ENCODE measurements around the gene SCN10A. TPM values are rescaled to one million over a fixed set of nuclear protein-coding genes. Genes with fewer than 3 reads are reported as not detected.

Gene SCN10A
- total RNA-seq, 1 donor from 2014 or later = not detected

GRCh38 chr3:38721207-38721772 is 94.7 kb downstream of the SCN10A start:
- H3K36me3 Mint-ChIP-seq (ENCODE audit: low read depth) = no peaks in the 10 kb centered on the region
- no peak overlapping the region for H3K27ac Mint-ChIP-seq (ENCODE audit: unreplicated experiment)
- H3K9me3 Mint-ChIP-seq (ENCODE audit: low read depth) = no peaks in the 10 kb centered on the region
- peaks cover 5% of the 10 kb centered on the region for H3K27me3 Mint-ChIP-seq (ENCODE audit: low read depth)
- no peak overlapping the region for H3K4me3 Mint-ChIP-seq (ENCODE audit: unreplicated experiment)
- no peak for DNase-seq (ENCODE audit: low spot score)
- H3K4me1 Mint-ChIP-seq (ENCODE audit: low read depth) = no peaks in the 10 kb centered on the region
- no peak for TF ChIP-seq CTCF (IDR thresholded peaks at IDR 0.05)

DNA sequence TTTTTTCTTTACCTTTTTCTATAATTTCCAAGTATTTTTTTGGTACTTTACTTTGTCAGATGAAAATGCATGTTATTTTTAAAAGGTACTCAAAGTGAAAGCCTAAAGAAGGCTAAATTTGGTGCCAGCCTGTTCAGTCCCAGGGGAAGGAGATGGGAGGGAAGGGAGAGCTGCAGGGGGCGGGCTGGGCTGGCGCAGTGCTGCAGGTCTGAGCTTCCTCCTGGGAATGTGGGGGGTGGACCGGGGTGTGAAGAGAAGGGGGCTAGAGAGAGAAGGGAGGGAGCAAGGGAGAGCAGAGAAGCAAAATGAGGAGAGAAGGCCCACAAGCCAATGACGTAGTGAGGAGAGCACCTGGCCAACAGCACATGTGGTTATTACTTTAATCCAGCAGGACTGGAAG is 95.6 kb downstream of the SCN10A start:
- DNase-seq (ENCODE audit: low spot score) = no peak
- Mint-ChIP-seq H3K27me3 (ENCODE audit: low read depth) (peaks cover 5% of the 10 kb centered on the region), H3K4me3 (ENCODE audit: unreplicated experiment) (no peak overlapping the region), H3K9me3 (ENCODE audit: low read depth) (no peaks in the 10 kb centered on the region), H3K36me3 (ENCODE audit: low read depth) (no peaks in the 10 kb centered on the region), H3K4me1 (ENCODE audit: low read depth) (no peaks in the 10 kb centered on the region), H3K27ac (ENCODE audit: unreplicated experiment) (no peak overlapping the region)
- TF ChIP-seq CTCF (IDR thresholded peaks at IDR 0.05) = no peak

DNA sequence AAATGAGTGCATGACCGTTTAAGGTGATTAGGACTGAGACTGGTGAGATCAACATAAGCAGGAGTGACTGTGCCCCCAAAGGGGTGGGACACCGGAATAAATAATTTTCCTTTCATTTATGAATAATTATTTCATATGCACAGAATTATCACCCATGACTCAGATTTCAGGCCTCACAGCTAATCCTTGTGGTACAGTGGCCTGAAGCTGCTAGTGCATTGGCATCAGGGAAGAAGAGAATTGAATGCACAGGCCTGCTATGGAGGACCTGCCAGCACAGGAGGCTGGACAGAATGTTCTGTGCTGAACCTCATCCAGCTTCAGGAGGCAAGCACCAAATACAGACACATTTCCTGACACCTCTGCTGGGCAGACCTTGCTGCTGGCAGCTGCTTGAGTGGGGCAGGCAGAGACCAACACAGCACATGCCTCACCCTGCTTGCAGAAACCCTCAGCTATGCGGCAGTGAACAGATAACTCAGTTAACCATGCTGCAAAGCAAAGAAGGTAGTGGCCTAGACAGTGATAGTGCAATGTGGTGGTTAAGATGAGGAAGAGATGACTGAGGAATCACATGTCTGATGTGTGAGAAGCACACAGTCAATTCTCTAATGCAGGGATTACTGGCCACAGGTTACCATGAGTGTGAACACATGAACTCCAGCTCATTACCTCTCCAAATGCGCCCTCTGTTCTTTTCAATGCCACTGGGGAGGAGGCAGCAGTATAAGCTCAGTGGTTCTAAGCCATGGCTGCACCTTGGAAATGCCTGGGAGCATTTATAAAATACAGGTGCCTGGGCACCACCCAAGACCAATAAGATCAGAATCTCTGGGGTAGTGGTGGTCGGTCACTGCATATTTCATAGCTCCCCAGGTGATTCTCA is 98.4 kb downstream of the SCN10A start:
- Mint-ChIP-seq H3K4me3 (ENCODE audit: unreplicated experiment) (no peak overlapping the region), H3K4me1 (ENCODE audit: low read depth) (no peaks in the 10 kb centered on the region)

GRCh38 chr3:38713121-38713520 is 102.9 kb downstream of the SCN10A start:
- DNase-seq (ENCODE audit: low spot score) = no peak
- no peak for TF ChIP-seq CTCF (IDR thresholded peaks at IDR 0.05)
- Mint-ChIP-seq H3K4me1 (ENCODE audit: low read depth) (no peaks in the 10 kb centered on the region), H3K9me3 (ENCODE audit: low read depth) (no peaks in the 10 kb centered on the region), H3K4me3 (ENCODE audit: unreplicated experiment) (no peak overlapping the region), H3K27me3 (ENCODE audit: low read depth) (peaks cover 4% of the 10 kb centered on the region), H3K27ac (ENCODE audit: unreplicated experiment) (no peak overlapping the region), H3K36me3 (ENCODE audit: low read depth) (no peaks in the 10 kb centered on the region)

More for the DNA sequence above, 98.4 kb downstream of the SCN10A start:
- no peaks in the 10 kb centered on the region for H3K36me3 Mint-ChIP-seq (ENCODE audit: low read depth)
- no peaks in the 10 kb centered on the region for H3K9me3 Mint-ChIP-seq (ENCODE audit: low read depth)
- DNase-seq (ENCODE audit: low spot score) = no peak
- H3K27ac Mint-ChIP-seq (ENCODE audit: unreplicated experiment) = no peak overlapping the region
- peaks cover 7% of the 10 kb centered on the region for H3K27me3 Mint-ChIP-seq (ENCODE audit: low read depth)
- no peak for TF ChIP-seq CTCF (IDR thresholded peaks at IDR 0.05)

DNA sequence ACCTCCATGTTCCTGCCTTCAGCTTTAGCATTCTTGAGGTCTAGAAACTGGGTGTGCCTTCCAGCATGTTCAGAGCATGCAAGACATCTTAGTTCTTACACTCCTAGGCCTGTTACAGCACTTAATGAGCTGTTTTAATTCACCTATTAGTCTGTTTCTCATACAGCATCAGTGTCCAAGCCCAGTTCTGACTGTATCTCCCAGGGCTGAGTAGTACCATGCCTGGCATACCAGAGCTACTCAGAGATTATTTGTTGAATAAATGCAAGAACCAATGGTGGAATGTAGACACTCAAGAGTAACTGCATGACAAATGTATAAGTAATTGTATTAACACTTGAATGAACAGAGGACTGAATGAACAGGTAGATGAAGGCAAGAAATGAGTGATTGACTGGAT is 104.7 kb downstream of the SCN10A start:
- peaks cover 4% of the 10 kb centered on the region for H3K27me3 Mint-ChIP-seq (ENCODE audit: low read depth)
- no peak overlapping the region for H3K27ac Mint-ChIP-seq (ENCODE audit: unreplicated experiment)
- no peaks in the 10 kb centered on the region for H3K9me3 Mint-ChIP-seq (ENCODE audit: low read depth)
- no peaks in the 10 kb centered on the region for H3K36me3 Mint-ChIP-seq (ENCODE audit: low read depth)
- DNase-seq (ENCODE audit: low spot score) = no peak
- H3K4me1 Mint-ChIP-seq (ENCODE audit: low read depth) = no peaks in the 10 kb centered on the region
- H3K4me3 Mint-ChIP-seq (ENCODE audit: unreplicated experiment) = no peak overlapping the region
- TF ChIP-seq CTCF (IDR thresholded peaks at IDR 0.05) = no peak

Data from chondrocyte (in vitro differentiated cells).